Prostate gland (tissue), 2 donors: ENCODE measurements around the gene FAM89A.

Experiments
- CTCF ChIP-seq, 4 experiments: fragments of 200-600 bp in 2 of 4; fragments of 450-650 bp in 2 of 4; sonication (generic) in 2 of 4; IDR thresholded peaks; 1 replicate in 3 of 4; 2 replicates in 1 of 4; pipeline ENCODE4 v1.5.1; 2016 to 2019; ENCODE audit warnings: antibody characterized with exemption in 4 of 4, mild to moderate bottlenecking in 2 of 4, moderate library complexity in 2 of 4
- POLR2AphosphoS5 ChIP-seq: sonication (generic); formaldehyde crosslinking; IDR thresholded peaks from one replicate; pipeline ENCODE4 v1.6.1; 2017; ENCODE audit warnings: antibody characterized with exemption

- TF ChIP-seq CTCF (IDR thresholded peaks at IDR 0.05) (no peak), POLR2AphosphoS5 (no peak)
These were observed 54.3 kb downstream of the FAM89A start for GRCh38 chr1:230985711-230986110.
